Measurements from ENCODE around the gene MB. TPM values are rescaled to one million over a fixed set of nuclear protein-coding genes. Genes with fewer than 3 reads are reported as not detected.

The MB gene
- total RNA-seq, 6 experiments from 2014 or later = 0.61 to 10.2 (median 1.3) TPM

GRCh38 chr22:35648066-35649025 is 31.2 kb upstream of the MB start, which contains the start of gene APOL6:
Gene APOL6, plus strand, starts transcription at chr22:35648446. Its CDS starts 7,980 bp downstream, at chr22:35656426.
- H3K4me1 ChIP-seq = peaks cover 0 to 48% (median 19%) of the 10 kb centered on the region in 4 donors
- no peaks in the 10 kb centered on the region for H3K27me3 ChIP-seq
- no peaks in the 10 kb centered on the region for H3K9me3 ChIP-seq
- ATAC-seq (peak; percentile 67 to 76 (median 71)), DNase-seq (peak in 2 of 3 donors; percentile 39 to 75)
- peak within 1 kb of the TSS; percentile 79 to 91 (median 87) for H3K4me3 ChIP-seq
- TF ChIP-seq POLR2A (IDR thresholded peaks at IDR 0.05) (peak; percentile 46), CTCF (IDR thresholded peaks at IDR 0.05) (peak in 1 of 4 donors; percentile 4)
- no peaks in the 10 kb centered on the region for H3K36me3 ChIP-seq
- intact Hi-C loops (cut with DNase I) = no loop called here
- under 1% methylated on average over 15 of the region's 18 CpGs for WGBS (ENCODE audit: insufficient coverage, low coverage, low lambda C conversion rate, missing lambda C conversion rate)
- peak within 1 kb of the TSS; percentile 98 to 100 (median 99) for H3K27ac ChIP-seq

- no peak for TF ChIP-seq CTCF (IDR thresholded peaks at IDR 0.05)
- no peak for TF ChIP-seq POLR2A (IDR thresholded peaks at IDR 0.05)
- Histone ChIP-seq H3K9me3 (no peaks in the 10 kb centered on the region), H3K36me3 (no peaks in the 10 kb centered on the region), H3K27me3 (no peaks in the 10 kb centered on the region), H3K4me3 (no peak overlapping the region), H3K27ac (peak overlapping the region in 2 of 3 donors; percentile 98 to 100), H3K4me1 (peaks cover 0 to 63% (median 23%) of the 10 kb centered on the region in 4 donors)
- peak in 1 of 3 donors; percentile 45 for DNase-seq
- ATAC-seq = no peak
- intact Hi-C loops (cut with DNase I) = no loop called here
- WGBS (ENCODE audit: insufficient coverage, low coverage, low lambda C conversion rate, missing lambda C conversion rate) = 71% methylated on average over 4 of the region's 4 CpGs
Measured at GRCh38 chr22:35645646-35646045, 28.5 kb upstream of the MB start.

- no peaks in the 10 kb centered on the region for H3K27me3 ChIP-seq
- no peak overlapping the region for H3K4me3 ChIP-seq
- intact Hi-C loops (cut with DNase I) = no loop called here
- 100% methylated on average over 1 of the region's 1 CpG for WGBS (ENCODE audit: insufficient coverage, low coverage, low lambda C conversion rate, missing lambda C conversion rate)
- DNase-seq (peak in 1 of 3 donors; percentile 44), ATAC-seq (no peak)
- H3K27ac ChIP-seq = peak overlapping the region in 1 of 3 donors; percentile 18
- no peaks in the 10 kb centered on the region for H3K36me3 ChIP-seq
- peaks cover 0 to 49% (median 19%) of the 10 kb centered on the region in 4 donors for H3K4me1 ChIP-seq
- H3K9me3 ChIP-seq = no peaks in the 10 kb centered on the region
- TF ChIP-seq CTCF (IDR thresholded peaks at IDR 0.05) (no peak), POLR2A (IDR thresholded peaks at IDR 0.05) (no peak)
Measured at GRCh38 chr22:35643991-35644390, 26.9 kb upstream of the MB start.

- Histone ChIP-seq H3K27me3 (no peaks in the 10 kb centered on the region), H3K27ac (peak overlapping the region in 2 of 3 donors; percentile 57 to 66), H3K4me3 (no peak overlapping the region), H3K9me3 (no peaks in the 10 kb centered on the region), H3K4me1 (peaks cover 0 to 44% (median 14%) of the 10 kb centered on the region in 4 donors), H3K36me3 (no peaks in the 10 kb centered on the region)
- ATAC-seq = peak; percentile 71 to 79 (median 75)
- DNase-seq = peak; percentile 71 to 91 (median 86)
- TF ChIP-seq POLR2A (IDR thresholded peaks at IDR 0.05) (no peak), CTCF (IDR thresholded peaks at IDR 0.05) (no peak)
- WGBS (ENCODE audit: insufficient coverage, low coverage, low lambda C conversion rate, missing lambda C conversion rate) = 20% methylated on average over 1 of the region's 2 CpGs
- intact Hi-C loops (cut with DNase I) = no loop called here
Measured at GRCh38 chr22:35642305-35642741, 25.2 kb upstream of the MB start.

Data from right lobe of liver (tissue), 6 donors.